GM12878 (cell line): Measurements from ENCODE around the gene FRS3. TPM values are rescaled to one million over a fixed set of nuclear protein-coding genes. Genes with fewer than 3 reads are reported as not detected.

Experiments used
- ATAC-seq: fragments of 200-7000 bp; cut with Tn5 transposase; 3 replicates; pipeline ENCODE4 v1.9.1; 2020; ENCODE audit warnings: mild to moderate bottlenecking, moderate library complexity
- BruUV-seq: library from RNA; stranded (reverse); fragments of 400-500 nt; replicated peaks from 2 replicates; lab custom pipeline; 2021; lab: Mats Ljungman, UMichigan
- CTCF ChIA-PET: fragments of 300-600 bp; sonication (Branson Sonifier 250); formaldehyde crosslinking; extraction: SDS; loops from one replicate; lab custom pipeline; 2021; ENCODE audit warnings: inconsistent platforms; lab: Yijun Ruan, JAX
- POLR2A ChIA-PET: fragments of 350-600 bp; formaldehyde crosslinking; extraction: SDS; loops from one replicate; lab custom pipeline; 2021; ENCODE audit warnings: inconsistent platforms; lab: Charles Lee
- RAD21 ChIA-PET: fragments of 300-600 bp; sonication (Branson Sonifier 250); formaldehyde crosslinking; loops from one replicate; lab custom pipeline; 2023; ENCODE audit warnings: antibody characterized with exemption; ENCODE audit not compliant: unreplicated experiment; lab: Charles Lee
- SMC1A ChIA-PET: fragments of 300-600 bp; sonication (Branson Sonifier 250); formaldehyde crosslinking; loops from one replicate; lab custom pipeline; 2023; ENCODE audit not compliant: unreplicated experiment, uncharacterized antibody; lab: Charles Lee
- DNase-seq: peaks from one replicate; pipeline ENCODE4 v3.0.0-alpha.2; 2011; ENCODE audit warnings: low read depth, low spot score
- FAIRE-seq: peaks from 3 replicates; lab custom pipeline; 2011; peaks lifted over from hg19 to GRCh38; lab: Jason Lieb, UNC
- H2AFZ ChIP-seq: 2 replicates; pipeline ENCODE4 v1.6.0; 2011; ENCODE audit warnings: low read depth, low read length, control low read depth; ENCODE audit not compliant: control insufficient read depth
- H3K27ac ChIP-seq: 2 replicates; pipeline ENCODE4 v1.5.1; 2011; ENCODE audit warnings: control low read depth; ENCODE audit not compliant: control insufficient read depth, insufficient read depth
- H3K27me3 ChIP-seq, 2 experiments: replicated peaks in 1 of 2; 2 replicates each; pipeline versions ENCODE4 v1.6.0 to v1.6.1; 2011; ENCODE audit warnings: low read length in 1 of 2; ENCODE audit not compliant: control insufficient read depth in 2 of 2, insufficient read depth in 2 of 2
- H3K36me3 ChIP-seq, 2 experiments: 2 replicates each; pipeline ENCODE4 v1.5.1; 2011; ENCODE audit warnings: low read length in 1 of 2; ENCODE audit not compliant: control insufficient read depth in 2 of 2, insufficient read depth in 2 of 2
- H3K4me1 ChIP-seq: 2 replicates; pipeline ENCODE4 v1.6.1; 2011; ENCODE audit warnings: mild to moderate bottlenecking, low read length, moderate library complexity, mixed read lengths; ENCODE audit not compliant: control insufficient read depth, insufficient read depth
- H3K4me2 ChIP-seq: 2 replicates; pipeline ENCODE4 v1.6.0; 2011; ENCODE audit warnings: control low read depth; ENCODE audit not compliant: control insufficient read depth, insufficient read depth
- H3K4me3 ChIP-seq: fragments of 200-600 bp; sonication (generic); 2 replicates; pipeline ENCODE4 v1.5.1; 2016
- H3K79me2 ChIP-seq: 2 replicates; pipeline ENCODE4 v1.6.0; 2011; ENCODE audit warnings: low read length; ENCODE audit not compliant: control insufficient read depth, insufficient read depth
- H3K9ac ChIP-seq: 2 replicates; pipeline ENCODE4 v1.8.0; 2011; ENCODE audit warnings: low read length, control low read depth, mixed read lengths; ENCODE audit not compliant: control insufficient read depth, insufficient read depth
- H3K9me3 ChIP-seq: replicated peaks from 3 replicates; pipeline ENCODE4 v1.5.1; 2011; ENCODE audit warnings: mild to moderate bottlenecking, low read length; ENCODE audit not compliant: control insufficient read depth, insufficient read depth
- H4K20me1 ChIP-seq: 2 replicates; pipeline ENCODE4 v1.6.0; 2011; ENCODE audit not compliant: control insufficient read depth, insufficient read depth
- CEBPZ ChIP-seq: fragments of 150-350 bp; IDR thresholded peaks from 2 replicates; pipeline ENCODE4 v1.6.1; 2016; ENCODE audit warnings: low read depth, low read length
- CREM ChIP-seq: IDR thresholded peaks from 2 replicates; pipeline ENCODE4 v1.6.1; 2014; ENCODE audit warnings: antibody characterized with exemption, low read depth
- CTCF ChIP-seq, 3 experiments: IDR thresholded peaks in 2 of 3; conservative IDR thresholded peaks in 1 of 3; 2 replicates each; pipeline ENCODE4 v1.5.1; 2011; ENCODE audit warnings: low read depth in 3 of 3, low read length in 3 of 3, mild to moderate bottlenecking in 3 of 3, control low read depth in 2 of 3, moderate library complexity in 2 of 3, inconsistent platforms in 1 of 3, mixed read lengths in 1 of 3; ENCODE audit not compliant: control insufficient read depth in 2 of 3, insufficient read depth in 1 of 3; ENCODE audit errors: extremely low read depth in 1 of 3
- JUND ChIP-seq: IDR thresholded peaks from 2 replicates; pipeline ENCODE4 v1.6.1; 2012; ENCODE audit warnings: low read depth, mild to moderate bottlenecking, low read length, improper control_type of control experiment, moderate library complexity
- KLF5 ChIP-seq: fragments of 450-650 bp; IDR thresholded peaks from 2 replicates; pipeline ENCODE4 v1.6.1; 2014; ENCODE audit warnings: mild to moderate bottlenecking; ENCODE audit not compliant: partially characterized antibody
- MTA2 ChIP-seq: fragments of 450-650 bp; IDR thresholded peaks from 2 replicates; pipeline ENCODE4 v1.6.1; 2016; ENCODE audit warnings: low read depth, mild to moderate bottlenecking, moderate library complexity
- MTA3 ChIP-seq: IDR thresholded peaks from 2 replicates; pipeline ENCODE4 v1.6.1; 2012; ENCODE audit warnings: low read length, inconsistent platforms, borderline replicate concordance
- SIN3A ChIP-seq: IDR thresholded peaks from 2 replicates; pipeline ENCODE4 v1.6.1; 2012; ENCODE audit warnings: low read depth, low read length, improper control_type of control experiment
- SKIL ChIP-seq: fragments of 450-650 bp; IDR thresholded peaks from 2 replicates; pipeline ENCODE4 v1.6.1; 2017; ENCODE audit warnings: mild to moderate bottlenecking, low read depth, inconsistent platforms; ENCODE audit not compliant: poor library complexity, severe bottlenecking
- WGBS: methylation state at CpG from one replicate; pipeline ENCODE4 v1.1.6; 2016; ENCODE audit warnings: low lambda C conversion rate; ENCODE audit not compliant: insufficient replicate concordance, insufficient coverage; ENCODE audit errors: missing lambda C conversion rate; 5-methylcytosine and 5-hydroxymethylcytosine counted together
- in situ Hi-C: fragments of 300-500 bp; cut with MboI; formaldehyde crosslinking; loops from 9 replicates; pipeline ENCODE4 v1.14.3; 2018; ENCODE audit warnings: mixed read lengths
- intact Hi-C: fragments of 100-400 bp; cut with micrococcal nuclease; formaldehyde crosslinking; loops from one replicate; pipeline ENCODE4 v1.14.2; 2022; ENCODE audit not compliant: unreplicated experiment
- polyA plus RNA-seq, 11 experiments: library from polyadenylated mRNA; depleted of rRNA in 4 of 11; unstranded in 6 of 11; stranded (reverse) in 5 of 11; fragments of >200 nt; fragmentation: Nextera tagmentation in 4 of 11; fragmentation: Illumina TruSeq in 1 of 11; extraction: Ambion mirVana in 4 of 11; extraction: Trizol in 1 of 11; gene quantifications; 1 replicate in 1 of 11; 2 replicates in 10 of 11; pipeline versions ENCODE4 v1.2.1 to v1.2.3, GENCODE V29; 2011 to 2016; ENCODE audit warnings: inconsistent platforms in 2 of 11, missing spikeins in 2 of 11, low read depth in 1 of 11
- total RNA-seq, 4 experiments: library from RNA; depleted of rRNA in 3 of 4; stranded (reverse); fragments of >200 nt in 3 of 4; fragmentation: Illumina TruSeq in 1 of 4; extraction: Trizol in 1 of 4; gene quantifications; 2 replicates each; pipeline versions ENCODE4 v1.2.1 to v1.2.3, GENCODE V29; 2013 to 2021

FRS3 gene
- total and polyA plus RNA-seq, 10 of the 15 experiments (the other 5 are each of a cell fraction or from before 2014, with no cell fraction given), result 0.05 to 3.4 (median 1.5) TPM

DNA sequence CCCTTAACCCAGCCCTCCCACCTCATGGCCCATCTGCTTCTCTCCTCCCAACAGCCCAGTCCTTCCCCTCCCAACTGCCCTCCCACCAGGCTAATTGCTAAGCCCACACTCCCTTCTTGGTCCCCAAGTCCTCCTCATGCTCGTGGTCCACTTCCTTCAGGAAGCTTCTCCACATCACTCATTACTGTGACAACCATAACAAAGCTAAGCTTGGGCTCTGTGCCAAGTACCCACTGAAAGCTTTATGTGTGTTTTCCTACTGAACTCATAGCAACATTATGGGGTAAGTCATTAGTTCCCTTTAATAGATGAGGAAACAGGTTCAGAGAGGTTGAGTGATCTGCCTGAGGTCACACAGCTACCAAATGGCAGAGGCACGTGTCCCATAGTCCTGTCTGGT, 16.2 kb downstream of the FRS3 start:
- POLR2A ChIA-PET, result no interaction called here
- CTCF ChIA-PET, result interaction anchor here (1.1 to 1.7 kb wide), 2 partner anchors 12 to 13 kb away, joined by 3 read pairs; no protein-coding TSS in a partner anchor
- FAIRE-seq (no peak), ATAC-seq (no peak), DNase-seq (no peak)
- H3K27me3 ChIP-seq, result no peaks in the 10 kb centered on the region
- peaks cover under 1% of the 10 kb centered on the region for H3K4me1 ChIP-seq
- intact Hi-C loops (no loop called here), in situ Hi-C loops (no loop called here)
- H2AFZ ChIP-seq, result no peak overlapping the region
- WGBS, result 0% methylated on average over 2 of the region's 2 CpGs
- no peaks in the 10 kb centered on the region for H3K9me3 ChIP-seq
- no peaks in the 10 kb centered on the region for H3K79me2 ChIP-seq
- no peak overlapping the region for H3K4me2 ChIP-seq
- no peak overlapping the region for H3K4me3 ChIP-seq
- TF ChIP-seq MTA2 (no peak), KLF5 (no peak), CTCF (IDR thresholded peaks at IDR 0.05 in 2 of 3, conservative IDR thresholded peaks at IDR 0.05 in 1 of 3; ENCODE audit: control insufficient read depth in 2 of 3, extremely low read depth in 1 of 3, insufficient read depth in 1 of 3, low read depth in 3 of 3, low read length in 3 of 3) (no peak), JUND (no peak), CEBPZ (no peak), MTA3 (no peak), SKIL (no peak), SIN3A (no peak), CREM (no peak)
- H3K36me3 ChIP-seq, result no peaks in the 10 kb centered on the region
- BruUV-seq, result no TSS peak
- SMC1A ChIA-PET, result interaction anchor here (0.6 kb wide), 1 partner anchor 14 kb away, joined by 3 read pairs; no protein-coding TSS in a partner anchor
- RAD21 ChIA-PET, result no interaction called here
- no peak overlapping the region for H3K9ac ChIP-seq
- H3K27ac ChIP-seq, result no peak overlapping the region
- no peaks in the 10 kb centered on the region for H4K20me1 ChIP-seq
